Hematopoietic multipotent progenitor cell (in vitro differentiated cells): ENCODE data around the gene THY1. TPM values are rescaled to one million over a fixed set of nuclear protein-coding genes. Genes with fewer than 3 reads are reported as not detected.
"Not testable (repeated sequence)": the region's sequence is repeated elsewhere in the genome, so short reads cannot be mapped to it uniquely, and the experiment has no call there.

ENCODE experiments used
- DNase-seq, 3 donors: peaks; one replicate each; pipeline ENCODE4 v3.0.0-alpha.2; 2011 to 2015; ENCODE audit warnings: low read depth in 2 of 3, low spot score in 2 of 3
- total RNA-seq: library from RNA; depleted of rRNA; stranded (reverse); fragments of >200 nt; gene quantifications from one replicate; pipeline ENCODE4 v1.2.3, GENCODE V29; 2012

The THY1 gene
- total RNA-seq, 1 donor = 2.2 TPM

GRCh38 chr11:119389611-119390254 lies 33.2 kb downstream of the THY1 start:
- peak in 1 of 3 donors; percentile 24 for DNase-seq

GRCh38 chr11:119388103-119388502 lies 34.9 kb downstream of the THY1 start:
- DNase-seq = no peak

- no peak for DNase-seq
Observed at GRCh38 chr11:119384332-119384731, 38.6 kb downstream of the THY1 start.

GRCh38 chr11:119382513-119382912 lies 40.5 kb downstream of the THY1 start:
- DNase-seq = not testable (repeated sequence)

- DNase-seq = no peak
Observed at GRCh38 chr11:119382101-119382500, 40.9 kb downstream of the THY1 start.

GRCh38 chr11:119381181-119381988 lies 41.6 kb downstream of the THY1 start, which contains the start of gene USP2:
Gene USP2 (minus strand): TSS chr11:119381690. CDS start chr11:119373480, 8,210 bp downstream.
- DNase-seq = peak; percentile 94 to 96 (median 95)

GRCh38 chr11:119380827-119381180 lies 42.2 kb downstream of the THY1 start:
- peak in 1 of 3 donors; percentile 19 for DNase-seq

GRCh38 chr11:119380160-119380826 lies 42.7 kb downstream of the THY1 start:
- no peak for DNase-seq

- DNase-seq = no peak
Observed at GRCh38 chr11:119378851-119379465, 44.0 kb downstream of the THY1 start.

GRCh38 chr11:119377961-119378667 lies 44.9 kb downstream of the THY1 start:
- no peak for DNase-seq

GRCh38 chr11:119377112-119377901 lies 45.7 kb downstream of the THY1 start:
- no peak for DNase-seq

- DNase-seq = no peak
Observed at GRCh38 chr11:119376197-119376847, 46.6 kb downstream of the THY1 start.

- DNase-seq = no peak
Observed at GRCh38 chr11:119375337-119376196, 47.4 kb downstream of the THY1 start.

- no peak for DNase-seq
Observed at GRCh38 chr11:119374632-119375336, 48.2 kb downstream of the THY1 start.

- peak in 2 of 3 donors; percentile 31 to 55 for DNase-seq
Observed at GRCh38 chr11:119373921-119374631, 48.9 kb downstream of the THY1 start.

GRCh38 chr11:119373059-119373920 lies 49.7 kb downstream of the THY1 start:
- no peak for DNase-seq
